NCI-H524 treated with DMSO at 0.1 percent for 48 hours (cell line): ENCODE measurements around the gene ACBD3.

Experiments used
- DNase-seq: peaks from one replicate; lab custom pipeline; 2025; lab: John Stamatoyannopoulos, UW

The ACBD3 gene

DNA sequence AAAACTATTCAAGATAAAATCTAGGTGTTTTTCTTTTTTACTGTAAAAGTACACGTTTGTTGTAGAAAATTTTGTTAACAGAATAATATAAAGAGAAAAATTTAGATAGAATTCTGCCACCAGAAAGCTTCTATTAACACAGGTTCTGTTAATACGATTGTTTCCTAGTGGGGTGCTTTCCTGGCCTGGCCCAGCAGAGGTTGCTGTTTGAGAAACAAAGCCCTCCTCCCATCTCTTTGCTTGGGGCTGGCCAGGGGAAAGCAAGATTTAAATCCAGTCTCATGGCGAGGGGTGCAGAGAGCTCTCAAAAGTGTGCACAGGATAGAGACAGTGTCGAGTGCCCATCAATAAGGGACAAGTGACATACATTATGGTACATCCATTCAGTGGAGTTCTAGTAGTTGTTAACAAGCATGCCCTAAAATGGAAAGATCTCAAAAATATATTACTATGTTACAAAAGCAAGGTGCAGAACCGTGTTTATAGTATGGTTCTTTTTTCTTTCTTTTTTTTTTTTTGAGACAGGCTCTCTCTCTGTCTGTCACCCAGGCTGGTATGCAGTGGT is 14.6 kb upstream of the ACBD3 start:
- DNase-seq, result no peak

DNA sequence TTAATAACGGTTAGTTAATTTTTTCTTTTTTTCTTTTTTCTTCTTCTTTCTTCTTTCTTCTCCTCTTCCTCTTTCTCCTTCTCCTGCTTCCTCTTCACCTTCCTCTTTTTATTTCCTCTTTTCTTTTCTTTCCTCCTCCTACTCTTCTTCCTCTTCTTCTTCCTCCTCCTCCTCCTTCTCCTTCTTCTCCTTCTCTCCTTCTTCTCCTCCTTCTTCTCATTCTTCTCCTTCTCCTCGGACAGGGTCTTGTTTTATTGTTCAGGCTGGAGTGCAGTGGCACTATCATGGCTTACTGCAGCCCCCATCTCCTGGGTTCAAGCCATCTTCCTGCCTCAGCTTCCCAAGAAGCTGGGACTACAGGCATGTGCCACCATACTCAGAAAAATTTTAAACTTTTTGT is 13.4 kb upstream of the ACBD3 start:
- no peak for DNase-seq

DNA sequence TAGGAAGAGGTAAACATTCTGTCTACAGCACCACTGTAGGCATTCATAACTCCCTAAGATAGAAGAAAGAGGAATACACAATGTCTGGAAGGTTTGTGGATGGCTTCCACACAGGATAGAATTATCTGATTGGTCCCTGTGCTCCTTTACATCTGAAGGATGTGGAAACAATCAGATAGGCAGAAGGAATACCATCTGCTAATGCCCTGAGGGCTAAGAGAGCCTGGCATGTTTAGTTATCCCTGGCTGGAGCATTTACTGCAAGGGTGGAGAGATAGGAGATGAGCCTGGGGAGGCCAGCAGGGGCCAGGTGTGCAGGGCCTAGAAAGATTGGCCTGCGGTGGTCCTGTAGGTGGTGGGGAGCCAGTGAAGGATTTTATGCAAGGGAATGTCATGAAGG is 8.6 kb upstream of the ACBD3 start:
- peak; percentile 42 for DNase-seq

DNA sequence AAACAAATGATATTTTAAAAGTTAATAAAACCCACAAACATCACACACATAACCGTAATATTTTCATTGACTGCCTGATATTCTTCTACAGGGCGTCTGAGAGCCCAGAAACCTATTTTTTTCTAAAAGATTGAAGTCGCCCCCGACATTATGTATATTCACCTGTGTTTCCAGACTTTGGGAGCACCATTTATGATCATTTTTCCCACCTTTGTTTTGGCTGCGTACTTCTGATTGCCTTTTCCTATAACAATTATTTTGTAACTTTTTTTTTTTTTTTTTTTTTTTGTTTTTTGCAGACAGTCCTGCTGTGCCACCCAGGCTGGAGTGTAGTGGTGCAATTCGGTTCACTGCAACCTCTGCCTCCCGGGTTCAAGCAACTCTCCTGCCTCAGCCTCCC is 839 bp upstream of the ACBD3 start:
- no peak for DNase-seq

DNA sequence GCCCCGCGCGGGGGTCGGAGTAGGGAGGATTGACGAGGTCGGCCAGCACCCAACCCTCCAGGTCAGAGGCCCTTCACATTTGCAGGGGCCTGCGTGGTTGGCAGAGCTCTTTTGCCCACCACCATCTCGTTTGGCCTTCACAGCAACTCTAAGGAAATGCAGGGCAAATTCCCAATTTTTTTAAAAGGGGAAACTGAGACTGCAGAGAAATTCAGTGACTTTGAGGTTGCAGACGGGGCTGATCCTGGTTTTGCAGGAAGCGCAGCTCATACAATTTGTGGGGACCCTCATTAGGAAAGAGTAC is 430 bp upstream of the ACBD3 start:
- no peak for DNase-seq

DNA sequence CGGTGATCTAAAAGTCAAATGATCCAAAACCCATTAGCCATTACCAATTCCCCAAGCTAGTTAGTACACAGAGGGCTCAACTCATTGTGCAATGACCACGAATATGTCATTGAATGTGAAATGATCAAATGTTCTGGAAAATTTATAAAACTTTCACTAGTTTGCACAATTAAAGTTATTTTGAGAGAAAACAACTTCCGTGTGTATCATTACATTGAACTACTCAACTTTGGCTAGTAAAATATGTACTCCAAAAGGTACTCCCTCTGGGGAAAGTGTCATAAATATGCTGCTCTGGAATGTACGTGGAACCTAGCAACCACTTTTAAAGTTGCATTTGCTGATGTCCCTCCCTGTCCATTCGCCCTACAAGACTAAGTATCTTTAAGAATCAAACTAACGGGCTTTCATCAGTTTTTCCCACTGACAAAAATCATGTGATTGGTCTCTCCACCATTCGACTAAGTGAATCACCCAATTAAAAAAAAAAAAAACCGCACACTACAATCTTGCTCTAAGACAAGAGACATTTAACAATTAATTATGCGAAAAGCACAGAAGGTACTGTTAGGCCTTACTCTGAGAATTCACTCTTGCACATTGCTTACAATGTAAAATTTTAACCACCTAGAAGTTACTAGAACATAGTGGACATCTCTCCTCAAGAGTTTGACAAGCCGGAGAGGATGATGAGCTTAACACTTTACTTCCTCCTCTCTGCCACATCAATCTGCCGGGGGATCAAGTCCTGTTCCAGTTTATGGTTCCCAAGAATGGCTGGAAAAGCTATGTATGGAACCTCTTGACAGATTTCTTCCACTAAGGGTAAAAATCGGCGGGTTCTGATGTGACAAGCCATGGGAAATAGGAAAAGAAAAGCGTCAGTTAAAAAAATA is 1.2 kb downstream of the ACBD3 start:
- DNase-seq, result no peak

DNA sequence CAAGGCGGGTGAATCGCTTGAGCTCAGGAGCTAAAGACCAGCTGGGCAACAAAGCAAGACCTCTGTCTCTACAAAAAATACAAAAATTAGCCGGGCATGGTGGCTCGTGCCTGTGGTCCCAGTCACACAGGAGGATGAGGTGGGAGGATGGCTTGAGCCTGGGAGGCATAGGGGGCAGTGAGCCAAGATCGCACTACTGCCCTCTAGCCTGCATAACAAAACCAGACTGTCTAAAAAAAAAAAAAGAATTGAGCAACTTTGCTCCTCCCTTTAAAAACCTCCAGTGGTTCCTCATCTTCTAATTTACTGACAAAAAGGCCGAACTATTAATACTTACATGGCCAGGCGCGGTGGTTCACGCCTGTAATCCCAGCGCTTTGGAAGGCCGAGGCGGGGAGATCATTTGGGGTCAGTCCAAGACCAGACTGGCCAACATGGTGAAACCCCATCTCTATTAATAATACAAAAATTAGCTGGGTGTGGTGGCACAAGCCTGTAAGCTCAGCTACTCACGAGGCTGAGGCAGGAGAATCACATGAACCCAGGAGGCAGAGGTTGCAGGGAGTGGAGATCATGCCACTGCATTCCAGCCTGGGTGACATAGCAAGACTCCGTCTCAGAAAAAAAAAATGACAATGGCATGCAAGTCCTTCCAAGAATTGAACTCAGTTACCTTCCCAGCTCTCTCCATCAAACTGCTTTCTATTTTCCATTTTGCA is 4.4 kb downstream of the ACBD3 start:
- DNase-seq, result no peak

DNA sequence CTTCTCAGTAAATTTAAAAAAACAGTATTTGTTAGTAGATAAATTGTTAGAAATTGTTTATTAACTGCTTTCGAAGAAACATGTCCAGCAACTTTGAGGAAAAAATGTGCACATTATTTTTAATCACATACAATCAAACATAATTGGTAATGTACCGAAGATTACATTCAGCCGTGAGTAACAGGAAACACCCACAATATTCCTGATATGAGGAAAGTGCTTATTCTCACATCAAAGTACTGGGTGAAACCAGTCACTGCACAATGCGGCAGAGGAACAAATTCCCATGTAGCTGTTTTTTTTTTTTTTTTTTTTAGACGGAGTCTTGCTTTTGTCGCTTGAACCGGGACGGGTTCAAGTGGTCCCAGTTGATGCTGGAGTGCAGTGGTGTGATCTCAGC is 9.7 kb downstream of the ACBD3 start:
- DNase-seq, result no peak

DNA sequence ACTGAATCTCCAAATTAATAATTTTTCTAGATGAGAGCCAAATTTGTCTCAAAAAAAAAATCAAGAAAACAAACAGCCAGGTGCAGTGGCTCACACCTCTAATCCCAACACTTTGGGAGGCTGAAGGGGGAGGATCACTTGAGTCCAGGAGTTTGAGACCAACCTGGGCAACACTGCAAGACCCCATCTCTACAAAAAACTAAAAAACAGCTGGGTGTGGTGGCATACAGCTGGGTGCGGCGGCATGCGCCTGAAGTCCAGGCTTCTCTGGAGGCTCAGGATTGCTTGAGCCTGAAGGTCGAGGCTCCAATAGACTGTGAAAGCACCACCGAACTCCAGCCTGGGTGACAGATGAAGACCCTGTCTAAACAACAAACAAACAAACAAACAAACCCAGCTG is 14.0 kb downstream of the ACBD3 start:
- DNase-seq, result no peak

DNA sequence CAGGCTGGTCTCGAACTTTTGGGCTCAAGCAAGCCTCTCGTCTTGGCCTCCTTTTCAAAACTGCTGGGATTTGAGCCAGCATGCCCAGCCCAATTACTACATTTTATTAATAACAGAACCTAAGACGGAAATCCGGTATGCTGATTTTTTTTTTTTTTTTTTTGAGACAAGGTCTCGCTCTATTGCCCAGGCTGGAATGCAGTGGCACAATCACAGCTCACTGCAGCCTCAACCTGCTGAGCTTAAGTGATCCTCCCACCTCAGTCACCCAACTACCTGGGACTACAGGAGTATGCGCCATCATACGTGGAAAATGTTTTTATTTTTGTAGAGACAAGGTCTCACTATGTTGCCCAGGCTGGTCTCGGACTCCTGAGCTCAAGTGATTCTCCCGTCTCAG is 20.2 kb downstream of the ACBD3 start:
- DNase-seq, result no peak

DNA sequence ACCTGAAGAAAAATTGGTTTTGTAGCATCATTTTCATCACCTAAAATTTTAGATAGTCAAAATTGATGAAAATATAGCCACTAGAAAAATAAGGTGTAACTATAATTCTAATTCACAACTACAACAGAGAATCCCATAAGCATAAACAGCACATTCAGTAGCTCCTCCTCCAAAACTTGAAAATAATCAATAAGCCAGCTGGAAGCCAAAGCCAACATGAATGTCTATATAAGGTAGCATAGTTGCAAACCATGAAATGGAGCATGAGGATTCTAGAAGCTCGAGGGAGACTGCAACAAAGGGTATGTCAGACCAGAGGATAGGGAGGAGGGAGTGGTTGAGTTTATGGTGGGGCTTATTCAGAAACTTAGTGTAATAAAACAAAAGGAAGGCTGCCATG is 22.4 kb downstream of the ACBD3 start:
- no peak for DNase-seq

DNA sequence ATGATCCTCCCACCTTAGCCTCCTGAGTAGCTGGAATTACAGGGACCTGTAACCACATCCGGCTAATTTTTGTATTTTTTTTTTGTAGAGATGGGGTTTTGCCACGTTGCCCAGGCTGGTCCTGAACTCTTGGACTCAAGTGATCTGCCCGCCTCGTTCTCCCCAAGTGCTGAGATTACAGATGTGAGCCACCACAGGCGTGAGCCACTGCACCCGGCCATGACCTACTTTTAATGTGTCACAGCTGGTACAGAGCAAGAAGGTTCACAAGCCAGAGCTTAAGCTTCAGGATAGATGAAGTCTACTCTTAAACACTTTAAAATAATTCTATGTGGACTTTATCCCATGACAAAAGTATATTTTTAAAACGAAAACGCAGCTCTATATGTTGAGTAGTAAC is 23.6 kb downstream of the ACBD3 start:
- DNase-seq, result no peak

DNA sequence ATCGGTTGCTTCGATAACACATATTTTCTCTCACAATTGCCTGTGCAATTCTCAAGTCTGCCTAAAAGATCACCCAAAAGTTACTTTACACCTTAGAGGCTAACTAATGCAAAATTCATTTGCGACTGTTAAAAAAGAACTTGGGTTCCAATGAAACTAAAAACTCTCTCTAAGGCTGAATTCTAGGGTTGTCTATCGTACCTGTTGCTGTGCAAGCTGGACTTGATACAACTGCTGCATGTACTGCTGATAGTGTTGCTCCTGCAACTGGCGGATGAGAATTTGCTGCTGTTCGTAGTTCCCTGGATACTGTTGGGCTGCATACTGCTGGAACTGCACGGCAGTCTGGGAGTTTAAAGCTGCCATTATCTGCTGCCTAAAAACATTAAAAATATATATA is 27.6 kb downstream of the ACBD3 start:
- no peak for DNase-seq

DNA sequence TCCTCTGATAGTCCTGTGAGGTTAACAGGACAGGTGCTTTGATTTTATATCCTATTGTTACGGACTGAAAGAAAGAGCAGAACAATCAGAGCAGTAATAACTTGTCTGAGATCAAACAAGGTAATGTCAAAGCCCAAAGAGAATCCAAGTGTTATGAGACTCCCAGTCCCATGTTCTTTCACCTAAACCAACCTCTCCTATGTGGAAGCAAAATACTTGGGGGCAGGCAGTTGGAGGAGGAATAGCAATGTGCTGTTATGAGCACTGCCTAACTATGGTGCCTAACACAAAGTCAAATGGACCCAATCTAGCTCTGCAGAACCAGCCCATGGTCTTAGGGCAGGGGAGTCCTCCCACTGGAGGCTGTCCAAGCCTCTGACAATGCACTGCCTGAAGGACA is 28.1 kb downstream of the ACBD3 start:
- DNase-seq, result no peak

DNA sequence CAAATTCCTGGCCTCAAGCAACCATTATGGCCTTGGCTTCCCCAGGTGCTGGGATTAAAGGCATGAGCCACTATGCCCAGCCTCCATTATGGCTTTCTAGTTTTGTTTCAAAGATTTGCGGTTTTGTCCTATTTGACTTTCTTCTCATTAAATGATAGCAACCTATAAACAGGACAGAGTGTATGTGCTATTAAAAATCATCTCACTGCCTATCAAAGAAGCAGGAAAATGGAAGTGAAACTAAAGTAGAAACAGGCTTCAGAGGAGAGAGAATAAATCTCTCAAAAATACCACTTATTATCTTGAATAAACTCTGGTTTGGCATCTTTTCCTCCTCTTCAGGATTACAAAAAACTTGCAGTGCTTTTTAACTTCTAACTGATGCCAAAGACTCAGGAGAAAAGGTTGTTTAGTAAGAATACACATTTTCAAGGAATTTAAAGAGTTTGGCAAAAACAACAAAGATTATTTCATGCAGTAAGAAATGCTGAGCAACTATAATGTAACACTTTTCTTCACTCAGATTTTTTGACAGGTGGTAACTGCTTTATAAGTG is 28.7 kb downstream of the ACBD3 start:
- no peak for DNase-seq

DNA sequence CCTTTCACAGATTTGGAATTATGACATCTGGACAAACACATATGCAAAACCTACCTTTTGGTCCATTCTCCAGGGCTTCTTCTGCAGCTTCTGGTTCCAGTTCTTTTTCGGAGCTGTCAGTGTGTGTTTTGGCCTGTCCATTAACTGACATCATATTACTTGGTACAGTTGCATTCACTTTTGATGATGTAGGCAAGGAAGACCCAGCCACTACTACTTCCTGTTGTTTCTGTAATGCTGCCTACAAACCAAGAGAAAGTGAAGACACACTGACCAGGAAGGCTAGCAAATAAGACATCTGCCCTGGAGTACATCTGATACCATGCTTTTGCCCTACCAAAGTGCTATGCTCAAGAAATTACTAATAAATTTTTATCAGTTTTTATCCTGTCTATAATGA is 31.9 kb downstream of the ACBD3 start:
- no peak for DNase-seq

DNA sequence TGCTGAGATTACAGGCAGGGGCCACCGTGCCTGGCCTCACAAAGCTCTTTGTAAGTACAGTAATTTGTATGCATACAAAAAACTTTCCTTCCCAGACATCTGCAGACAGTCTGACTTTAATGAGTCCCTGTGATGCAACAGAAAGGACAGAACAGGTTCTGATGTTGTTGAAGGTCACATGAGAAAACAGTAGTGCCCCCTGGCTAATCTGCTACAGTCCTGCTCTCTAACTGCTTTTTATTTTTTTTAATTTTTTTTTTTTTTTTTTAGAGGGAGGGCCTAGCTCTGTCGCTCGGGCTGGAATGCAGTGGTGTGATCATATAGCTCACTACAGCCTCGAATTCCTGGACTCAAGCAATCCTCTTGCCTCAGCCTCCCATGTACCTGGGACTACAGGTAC is 36.7 kb downstream of the ACBD3 start:
- no peak for DNase-seq

DNA sequence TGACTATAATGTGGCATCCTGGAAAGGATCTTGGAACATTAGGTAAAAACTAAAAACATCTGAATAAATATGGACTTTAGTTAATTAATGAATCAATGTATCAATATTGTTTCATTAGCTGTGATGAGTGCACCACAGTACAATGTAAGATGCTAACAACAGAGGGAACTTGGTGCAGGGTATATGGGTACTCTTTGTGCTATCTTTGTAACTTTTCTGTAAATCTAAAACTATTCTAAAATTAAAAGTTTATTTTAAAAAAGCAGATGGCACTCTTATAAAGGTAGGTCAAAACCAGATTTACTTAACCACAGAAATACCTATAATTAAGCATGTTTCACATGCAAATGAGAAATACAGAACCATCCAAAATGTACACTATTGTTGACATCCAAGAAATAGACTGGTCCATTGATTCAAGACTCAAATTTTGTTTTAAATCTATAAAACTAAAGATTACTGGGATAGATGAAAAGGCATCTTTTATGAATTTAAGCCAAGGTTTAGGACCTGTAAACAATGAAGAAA is 38.4 kb downstream of the ACBD3 start:
- no peak for DNase-seq

DNA sequence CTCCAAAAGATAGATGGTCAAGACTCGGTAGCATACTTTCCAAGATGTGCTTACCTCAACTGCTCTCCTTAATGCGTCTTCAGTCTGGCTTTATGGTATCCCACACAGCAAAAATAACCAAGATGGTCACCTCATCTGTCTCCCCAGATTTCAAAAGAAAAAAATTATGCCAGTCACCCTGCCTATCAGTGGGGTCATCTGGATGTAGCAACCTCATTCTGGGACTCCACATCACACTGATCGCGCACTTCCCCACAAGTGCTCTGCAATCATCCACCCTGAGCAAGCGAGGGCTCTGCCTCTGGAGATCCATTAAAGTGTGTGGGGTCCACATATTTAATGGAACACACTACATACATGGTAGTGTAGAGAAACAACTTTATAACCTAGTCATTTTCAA is 42.5 kb downstream of the ACBD3 start:
- no peak for DNase-seq

DNA sequence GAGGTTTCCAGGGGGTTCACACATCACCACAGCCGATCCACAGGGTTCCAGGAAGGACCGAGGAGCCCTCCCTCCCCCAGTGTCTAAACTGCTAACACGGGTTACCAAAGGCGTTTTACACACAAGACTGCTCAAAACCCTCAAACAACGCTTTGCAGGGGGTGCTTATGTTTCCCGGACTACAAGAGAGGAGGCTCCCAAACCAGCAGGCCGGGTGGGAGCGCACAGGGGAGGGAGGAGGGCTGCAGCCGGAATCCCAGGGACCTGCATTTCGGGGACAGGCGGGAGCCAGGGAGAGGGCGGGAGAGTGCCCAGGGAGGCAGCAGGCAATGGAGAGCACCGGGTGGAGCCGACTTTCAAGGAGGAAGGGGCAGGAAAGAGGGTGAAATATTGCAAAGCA is 50.8 kb downstream of the ACBD3 start:
- no peak for DNase-seq

DNA sequence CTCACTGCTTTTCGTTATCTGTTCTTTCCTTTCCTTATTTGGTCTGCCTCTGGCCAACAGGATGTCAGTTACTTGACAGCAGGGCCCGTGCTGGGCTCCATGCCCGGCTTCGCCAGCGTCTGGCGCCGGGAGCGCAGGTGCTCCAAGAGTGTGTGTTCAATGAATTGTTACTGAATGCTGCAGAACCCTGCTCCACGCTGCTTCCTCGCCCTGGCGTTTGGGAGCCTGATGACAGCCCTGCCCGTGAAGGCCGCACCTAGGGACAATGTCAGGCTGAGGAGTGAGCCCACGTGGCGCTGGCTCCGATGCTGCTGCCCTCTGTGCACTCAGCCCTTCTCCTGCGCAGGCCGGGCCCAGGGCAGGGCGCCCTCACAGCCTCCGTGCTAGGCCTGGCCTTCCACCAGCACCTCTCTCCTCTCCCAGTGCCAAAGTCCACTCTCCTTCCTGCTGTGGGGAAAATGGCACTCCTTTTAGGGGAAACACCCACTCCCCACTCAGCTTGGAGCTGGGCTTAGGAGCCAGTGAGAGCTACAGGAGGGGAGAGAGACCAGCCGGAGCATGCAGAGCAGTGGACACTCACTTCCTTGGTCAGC is 51.4 kb downstream of the ACBD3 start:
- DNase-seq, result no peak
